K562 (cell line): ENCODE data around the gene JUN. TPM values are rescaled to one million over a fixed set of nuclear protein-coding genes. Genes with fewer than 3 reads are reported as not detected.

ENCODE experiments used
- GTF2A2 ChIP-seq: IDR thresholded peaks from 2 replicates; pipeline ENCODE4 v1.6.1; 2016; ENCODE audit warnings: mild to moderate bottlenecking, missing genetic modification characterization, missing compliant biosample characterization
- HMGN3 ChIP-seq: IDR thresholded peaks from 2 replicates; pipeline ENCODE4 v1.6.1; 2011; ENCODE audit warnings: borderline replicate concordance, low read depth, mild to moderate bottlenecking, mixed read lengths, low read length; ENCODE audit not compliant: insufficient read length; ENCODE audit errors: extremely low read depth
- HNRNPH1 ChIP-seq: fragments of 200-400 bp; formaldehyde crosslinking; optimal IDR thresholded peaks from 2 replicates; pipeline ENCODE3; 2017; ENCODE audit warnings: low read depth, mild to moderate bottlenecking, low read length, moderate library complexity
- KLF6 ChIP-seq: fragments of 250-450 bp; sonication (Bioruptor Pico); IDR thresholded peaks from 2 replicates; pipeline ENCODE4 v1.4.0; 2020; ENCODE audit warnings: mild to moderate bottlenecking, moderate library complexity, borderline replicate concordance
- MITF ChIP-seq: IDR thresholded peaks from 2 replicates; pipeline ENCODE4 v1.6.1; 2014; ENCODE audit warnings: antibody characterized with exemption
- MLLT1 ChIP-seq, 2 experiments: fragments of 450-650 bp; IDR thresholded peaks; 2 replicates each; pipeline ENCODE4 v1.6.1; 2016
- OTX1 ChIP-seq: fragments of 450-650 bp; formaldehyde crosslinking; IDR thresholded peaks from 2 replicates; pipeline ENCODE4 v1.4.0; 2022; ENCODE audit warnings: mild to moderate bottlenecking
- PTBP1 ChIP-seq: fragments of 200-400 bp; formaldehyde crosslinking; IDR thresholded peaks from 2 replicates; pipeline ENCODE4 v1.6.1; 2017; ENCODE audit warnings: low read depth, low read length
- RBM22 ChIP-seq: fragments of 200-400 bp; formaldehyde crosslinking; IDR thresholded peaks from 2 replicates; pipeline ENCODE4 v1.6.1; 2018; ENCODE audit warnings: low read length, low read depth; ENCODE audit not compliant: poor library complexity, severe bottlenecking
- SMAD2 ChIP-seq: fragments of 150-350 bp; IDR thresholded peaks from 2 replicates; pipeline ENCODE4 v1.6.1; 2014; ENCODE audit warnings: low read depth, mild to moderate bottlenecking, low read length
- SOX6 ChIP-seq: fragments of 450-650 bp; IDR thresholded peaks from 2 replicates; pipeline ENCODE4 v1.6.1; 2014; ENCODE audit warnings: mild to moderate bottlenecking
- SP2 ChIP-seq: IDR thresholded peaks from 2 replicates; pipeline ENCODE4 v1.6.1; 2011; ENCODE audit warnings: mild to moderate bottlenecking, low read depth, low read length, moderate library complexity; ENCODE audit not compliant: poor library complexity, severe bottlenecking; ENCODE audit errors: extremely low read depth
- TCF7 ChIP-seq: sonication (generic); IDR thresholded peaks from 2 replicates; pipeline ENCODE4 v1.6.1; 2016; ENCODE audit warnings: antibody characterized with exemption, borderline replicate concordance
- U2AF1 ChIP-seq: fragments of 200-400 bp; formaldehyde crosslinking; optimal IDR thresholded peaks from 2 replicates; pipeline ENCODE3; 2017; ENCODE audit warnings: mild to moderate bottlenecking, low read depth, low read length, moderate library complexity
- ZEB2 ChIP-seq: fragments of 450-650 bp; IDR thresholded peaks from 2 replicates; pipeline ENCODE4 v1.6.1; 2016
- ZKSCAN1 ChIP-seq: fragments of 150-350 bp; IDR thresholded peaks from 2 replicates; pipeline ENCODE4 v1.6.1; 2016; ENCODE audit warnings: low read depth, low read length
- ZNF232 ChIP-seq: sonication (generic); formaldehyde crosslinking; IDR thresholded peaks from 2 replicates; pipeline ENCODE4 v1.8.0; 2022; ENCODE audit warnings: mild to moderate bottlenecking, missing genetic modification reagents
- ZNF239 ChIP-seq: fragments of 250-450 bp; sonication (Bioruptor Pico); IDR thresholded peaks from 2 replicates; pipeline ENCODE4 v1.4.0; 2020; ENCODE audit warnings: mild to moderate bottlenecking
- ZNF639 ChIP-seq, 2 experiments: fragments of 200-800 bp in 1 of 2; sonication (Bioruptor generic) in 1 of 2; sonication (generic) in 1 of 2; formaldehyde crosslinking in 1 of 2; IDR thresholded peaks in 1 of 2; conservative IDR thresholded peaks in 1 of 2; 2 replicates each; pipeline versions ENCODE4 v1.5.0 to v1.6.1; 2016 to 2020; ENCODE audit warnings: missing compliant biosample characterization in 1 of 2, missing genetic modification characterization in 1 of 2, missing genetic modification reagents in 1 of 2
- ZSCAN29 ChIP-seq: fragments of 450-650 bp; IDR thresholded peaks from 2 replicates; pipeline ENCODE4 v1.6.1; 2017
- ZSCAN32 ChIP-seq: fragments of 450-650 bp; formaldehyde crosslinking; IDR thresholded peaks from 2 replicates; pipeline ENCODE4 v1.4.0; 2020; ENCODE audit warnings: mild to moderate bottlenecking, moderate library complexity
- polyA plus RNA-seq, 8 experiments: library from polyadenylated mRNA; depleted of rRNA in 4 of 8; stranded (reverse) in 5 of 8; unstranded in 3 of 8; fragments of >200 nt; fragmentation: Nextera tagmentation in 2 of 8; fragmentation: Illumina TruSeq in 1 of 8; extraction: Ambion mirVana in 2 of 8; extraction: Trizol in 1 of 8; gene quantifications; 2 replicates each; pipeline versions ENCODE4 v1.2.1 to v1.2.3, GENCODE V29; 2011 to 2014; ENCODE audit warnings: inconsistent platforms in 1 of 8, missing spikeins in 1 of 8
- total RNA-seq, 7 experiments: library from RNA; depleted of rRNA in 6 of 7; stranded (reverse); fragments of >200 nt in 6 of 7; fragmentation: Illumina TruSeq in 2 of 7; extraction: Trizol in 2 of 7; gene quantifications; 2 replicates each; pipeline versions ENCODE4 v1.2.1 to v1.2.3, GENCODE V29; 2011 to 2021; ENCODE audit warnings: low replicate concordance in 1 of 7
- TF ChIP-seq, protein P1 (sequence below): fragments of 250-450 bp; sonication (Bioruptor Pico); IDR thresholded peaks from 2 replicates; pipeline ENCODE4 v1.4.0; 2020; ENCODE audit warnings: borderline replicate concordance

Gene JUN
- total and polyA plus RNA-seq, 9 of the 15 experiments (the other 6 are each of a cell fraction or from before 2014, with no cell fraction given) = 0.32 to 23.4 (median 4.0) TPM

DNA sequence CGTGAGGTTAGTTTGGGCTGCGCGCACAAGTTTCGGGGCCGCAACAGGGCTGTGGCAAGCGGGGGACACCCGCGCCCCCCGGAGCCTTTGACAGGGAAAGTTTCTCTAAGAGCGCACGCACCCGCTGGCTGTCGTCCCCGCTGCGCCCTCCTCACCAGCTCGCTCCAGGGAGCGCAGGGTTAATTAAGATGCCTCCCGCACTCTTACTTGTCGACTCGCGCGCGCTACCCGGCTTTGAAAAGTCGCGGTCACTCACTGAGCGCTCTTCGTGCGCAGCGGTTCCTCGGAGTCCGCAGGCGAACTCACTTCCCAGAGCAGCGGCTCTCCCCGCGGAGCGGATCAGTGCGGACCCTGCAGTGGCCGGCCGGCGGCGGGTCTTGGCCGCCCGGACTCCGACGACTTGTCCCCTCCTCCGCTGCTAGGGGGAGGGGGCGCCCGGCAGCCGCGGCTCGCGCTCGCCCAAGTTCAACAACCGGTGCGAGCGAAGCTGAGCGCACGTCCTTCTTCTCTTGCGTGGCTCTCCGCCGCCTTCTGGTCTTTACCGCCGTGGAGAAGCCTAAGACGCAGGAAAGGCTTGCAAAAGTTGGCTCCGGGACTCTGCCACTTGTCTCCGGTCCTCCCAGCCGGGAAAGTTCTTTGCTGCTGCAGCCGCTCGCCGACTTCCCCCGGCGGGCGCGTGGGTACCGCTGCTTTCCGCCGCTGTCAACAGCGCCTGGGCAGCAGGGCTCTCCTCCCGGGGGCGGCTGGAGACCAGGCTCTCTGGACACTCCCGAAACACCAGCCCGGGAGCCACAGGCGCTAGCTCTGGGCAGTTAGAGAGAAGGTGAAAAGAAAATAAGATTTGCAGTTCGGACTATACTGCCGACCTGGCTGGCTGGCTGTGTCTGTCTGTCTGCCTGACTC lies 506 bp downstream of the JUN start (continued):
- TF ChIP-seq ZNF639 (CRISPR knock-in tag; conservative IDR thresholded peaks at IDR 0.05 in 1 of 2, IDR thresholded peaks at IDR 0.05 in 1 of 2) (no peak), U2AF1 (no peak), SP2 (no peak), RBM22 (peak; percentile 91), HNRNPH1 (no peak), OTX1 (0 out of 2 replicates have a peak, but pooled peaks have one; percentile 52), SOX6 (no peak), KLF6 (no peak), ZEB2 (no peak; the same call in 1 of the 2 replicates), SMAD2 (no peak), ZNF232 (no peak), ZSCAN32 (CRISPR knock-in tag) (peak; percentile 18; the same call in 1 of the 2 replicates), ZKSCAN1 (no peak), MITF (no peak), HMGN3 (peak; percentile 29), ZNF239 (CRISPR knock-in tag) (no peak), TCF7 (no peak), ZSCAN29 (no peak), GTF2A2 (tag) (0 out of 2 replicates have a peak, but pooled peaks have one; percentile 33), PTBP1 (peak; percentile 7; the same call in 1 of the 2 replicates), MLLT1 (IDR thresholded peaks at IDR 0.05) (peak; percentile 96 to 98)
- TF ChIP-seq, protein P1, sequence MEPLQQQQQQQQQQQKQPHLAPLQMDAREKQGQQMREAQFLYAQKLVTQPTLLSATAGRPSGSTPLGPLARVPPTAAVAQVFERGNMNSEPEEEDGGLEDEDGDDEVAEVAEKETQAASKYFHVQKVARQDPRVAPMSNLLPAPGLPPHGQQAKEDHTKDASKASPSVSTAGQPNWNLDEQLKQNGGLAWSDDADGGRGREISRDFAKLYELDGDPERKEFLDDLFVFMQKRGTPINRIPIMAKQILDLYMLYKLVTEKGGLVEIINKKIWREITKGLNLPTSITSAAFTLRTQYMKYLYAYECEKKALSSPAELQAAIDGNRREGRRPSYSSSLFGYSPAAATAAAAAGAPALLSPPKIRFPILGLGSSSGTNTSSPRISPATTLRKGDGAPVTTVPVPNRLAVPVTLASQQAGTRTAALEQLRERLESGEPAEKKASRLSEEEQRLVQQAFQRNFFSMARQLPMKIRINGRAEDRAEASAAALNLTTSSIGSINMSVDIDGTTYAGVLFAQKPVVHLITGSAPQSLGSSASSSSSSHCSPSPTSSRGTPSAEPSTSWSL (CRISPR knock-in tag) = 0 out of 2 replicates have a peak, but pooled peaks have one; percentile 20
